HepG2 (cell line): ENCODE measurements around the gene FYB2.

ENCODE experiments used
- ATF7 ChIP-seq, 2 experiments: fragments of 450-650 bp in 1 of 2; sonication (generic) in 1 of 2; formaldehyde crosslinking in 1 of 2; IDR thresholded peaks; 2 replicates each; pipeline versions ENCODE4 v1.4.0 to v1.6.1; 2016 to 2020; ENCODE audit warnings: antibody characterized with exemption in 1 of 2, mild to moderate bottlenecking in 1 of 2, missing genetic modification reagents in 1 of 2
- CTCF ChIP-seq: sonication (generic); formaldehyde crosslinking; IDR thresholded peaks from 2 replicates; pipeline ENCODE4 v1.5.0; 2020; ENCODE audit warnings: mild to moderate bottlenecking, missing genetic modification reagents, moderate library complexity
- FOXA1 ChIP-seq, 2 experiments: fragments of 450-650 bp in 1 of 2; sonication (generic) in 1 of 2; formaldehyde crosslinking in 1 of 2; IDR thresholded peaks; 2 replicates each; pipeline versions ENCODE4 v1.4.0 to v1.6.1; 2016 to 2020; ENCODE audit warnings: missing genetic modification reagents in 1 of 2
- GTF2F1 ChIP-seq: fragments of 150-350 bp; IDR thresholded peaks from 2 replicates; pipeline ENCODE4 v1.6.1; 2014; ENCODE audit warnings: low read length
- SP1 ChIP-seq, 2 experiments: fragments of 450-650 bp in 1 of 2; sonication (generic) in 1 of 2; formaldehyde crosslinking in 1 of 2; IDR thresholded peaks; 2 replicates each; pipeline versions ENCODE4 v1.4.0 to v1.6.1; 2016 to 2020; ENCODE audit warnings: missing genetic modification reagents in 1 of 2
- TCF7L2 ChIP-seq: IDR thresholded peaks from 2 replicates; pipeline ENCODE4 v1.6.1; 2011; ENCODE audit warnings: mild to moderate bottlenecking, low read depth, low read length, moderate library complexity
- TFDP1 ChIP-seq: IDR thresholded peaks from 2 replicates; pipeline ENCODE4 v1.6.1; 2016; ENCODE audit warnings: missing compliant biosample characterization, missing genetic modification reagents, borderline replicate concordance
- USF2 ChIP-seq, 2 experiments: sonication (generic) in 1 of 2; formaldehyde crosslinking in 1 of 2; IDR thresholded peaks; 2 replicates each; pipeline versions ENCODE4 v1.5.1 to v1.6.1; 2011 to 2020; ENCODE audit warnings: borderline replicate concordance in 1 of 2, low read depth in 1 of 2, low read length in 1 of 2, mild to moderate bottlenecking in 1 of 2, missing genetic modification reagents in 1 of 2, moderate library complexity in 1 of 2
- ZNF143 ChIP-seq: sonication (generic); formaldehyde crosslinking; IDR thresholded peaks from 2 replicates; pipeline ENCODE4 v1.4.0; 2020; ENCODE audit warnings: missing genetic modification reagents
- ZNF780A ChIP-seq: sonication (generic); formaldehyde crosslinking; IDR thresholded peaks from 2 replicates; pipeline ENCODE4 v1.8.0; 2022; ENCODE audit warnings: mild to moderate bottlenecking, missing genetic modification reagents, moderate library complexity
- ZSCAN5A ChIP-seq: sonication (generic); formaldehyde crosslinking; IDR thresholded peaks from 2 replicates; pipeline ENCODE4 v1.8.0; 2022; ENCODE audit warnings: mild to moderate bottlenecking, missing genetic modification reagents, borderline replicate concordance

- TF ChIP-seq CTCF (CRISPR knock-in tag), result no peak
- TF ChIP-seq GTF2F1, result no peak
- TF ChIP-seq TCF7L2, result no peak
- TF ChIP-seq ATF7 (IDR thresholded peaks at IDR 0.05), result no peak
- TF ChIP-seq ATF7 (CRISPR knock-in tag; IDR thresholded peaks at IDR 0.05), result no peak
- TF ChIP-seq FOXA1 (IDR thresholded peaks at IDR 0.05), result no peak
- TF ChIP-seq FOXA1 (CRISPR knock-in tag; IDR thresholded peaks at IDR 0.05), result no peak
- TF ChIP-seq ZNF143 (CRISPR knock-in tag), result no peak
- TF ChIP-seq SP1 (IDR thresholded peaks at IDR 0.05), result no peak
- TF ChIP-seq SP1 (CRISPR knock-in tag; IDR thresholded peaks at IDR 0.05), result no peak
- no peak for TF ChIP-seq ZNF780A (CRISPR knock-in tag)
- no peak for TF ChIP-seq USF2 (IDR thresholded peaks at IDR 0.05; ENCODE audit: low read depth, low read length)
- no peak for TF ChIP-seq USF2 (CRISPR knock-in tag; IDR thresholded peaks at IDR 0.05; ENCODE audit: borderline replicate concordance)
- TF ChIP-seq ZSCAN5A (CRISPR knock-in tag), result no peak
- no peak for TF ChIP-seq TFDP1 (CRISPR knock-in tag)
Measured at GRCh38 chr1:56771717-56772116, 47.5 kb downstream of the FYB2 start.
